GM18511 (cell line): Measurements from ENCODE around the gene SDHAF1.
"Not testable (repeated sequence)": the region's sequence is repeated elsewhere in the genome, so short reads cannot be mapped to it uniquely, and the experiment has no call there.

ENCODE experiments used
- ATAC-seq: cut with Tn5 transposase; IDR thresholded peaks from one replicate; pipeline ENCODE4 v1.9.1; 2021; ENCODE audit warnings: mild to moderate bottlenecking, moderate library complexity; ENCODE audit not compliant: unreplicated experiment

Gene SDHAF1, protein sequence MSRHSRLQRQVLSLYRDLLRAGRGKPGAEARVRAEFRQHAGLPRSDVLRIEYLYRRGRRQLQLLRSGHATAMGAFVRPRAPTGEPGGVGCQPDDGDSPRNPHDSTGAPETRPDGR

DNA sequence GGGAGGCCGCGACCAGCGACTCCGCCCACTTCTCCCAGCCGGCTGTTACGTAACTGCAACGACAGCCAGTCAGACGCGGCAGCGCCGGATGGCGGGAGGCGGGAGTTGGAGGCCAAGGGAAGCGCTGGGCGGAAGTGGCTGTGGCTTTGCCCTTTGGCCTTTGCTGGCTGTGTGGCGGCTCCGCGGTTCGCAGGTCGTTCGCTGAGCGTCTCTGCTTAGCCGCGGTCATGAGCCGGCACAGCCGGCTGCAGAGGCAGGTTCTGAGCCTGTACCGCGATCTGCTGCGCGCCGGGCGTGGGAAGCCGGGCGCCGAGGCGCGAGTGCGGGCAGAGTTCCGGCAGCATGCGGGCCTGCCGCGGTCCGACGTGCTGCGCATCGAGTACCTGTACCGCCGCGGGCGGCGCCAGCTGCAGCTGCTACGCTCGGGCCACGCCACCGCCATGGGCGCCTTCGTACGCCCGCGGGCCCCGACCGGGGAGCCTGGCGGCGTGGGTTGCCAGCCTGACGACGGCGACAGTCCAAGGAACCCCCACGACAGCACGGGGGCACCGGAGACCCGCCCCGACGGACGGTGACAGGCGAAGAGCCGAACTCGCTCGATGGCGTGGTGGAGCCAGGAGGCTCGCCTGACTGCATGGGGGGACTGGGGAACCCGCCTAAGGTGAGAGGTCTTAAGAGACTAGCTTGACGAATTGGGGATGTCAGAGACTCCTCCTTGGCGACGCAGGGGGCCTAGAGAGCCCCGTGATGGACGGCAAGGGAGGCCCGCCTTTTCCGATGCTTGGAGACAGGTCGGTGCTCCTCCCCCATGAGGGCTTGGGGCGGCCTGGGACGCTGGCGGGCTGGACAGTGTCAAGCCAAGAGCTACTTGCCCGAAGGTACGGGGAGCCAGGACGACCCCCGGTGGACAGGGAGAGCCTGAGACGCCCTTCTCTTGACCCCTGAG, at the start of gene SDHAF1:
Gene SDHAF1 (plus strand): TSS at position 141 of the 946 bp plus-strand sequence. CDS start 87 bp downstream, at position 228.
- peak; percentile 87 for ATAC-seq

DNA sequence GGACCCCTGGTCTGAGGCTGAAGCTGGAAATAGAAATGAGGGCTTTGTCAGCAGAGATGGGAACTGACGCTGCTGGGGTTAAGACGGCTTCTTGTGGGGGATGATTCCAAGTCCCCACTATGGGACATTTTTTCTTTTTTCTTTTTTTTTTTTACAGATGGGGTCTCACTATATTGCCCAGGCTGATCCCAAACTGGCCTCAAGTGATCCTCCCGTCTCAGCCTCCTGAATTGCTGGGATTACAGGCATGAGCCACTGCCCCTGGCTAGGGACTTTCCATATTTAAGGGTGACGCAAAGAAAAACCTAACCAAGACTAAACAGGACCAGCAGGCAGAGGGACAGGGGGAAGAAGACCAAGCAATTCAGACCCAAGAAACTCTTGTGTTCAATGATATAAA, 48.8 kb upstream of the SDHAF1 start:
- ATAC-seq, result no peak

- no peak for ATAC-seq
Measured at GRCh38 chr19:35949131-35949530, 45.9 kb upstream of the SDHAF1 start.

DNA sequence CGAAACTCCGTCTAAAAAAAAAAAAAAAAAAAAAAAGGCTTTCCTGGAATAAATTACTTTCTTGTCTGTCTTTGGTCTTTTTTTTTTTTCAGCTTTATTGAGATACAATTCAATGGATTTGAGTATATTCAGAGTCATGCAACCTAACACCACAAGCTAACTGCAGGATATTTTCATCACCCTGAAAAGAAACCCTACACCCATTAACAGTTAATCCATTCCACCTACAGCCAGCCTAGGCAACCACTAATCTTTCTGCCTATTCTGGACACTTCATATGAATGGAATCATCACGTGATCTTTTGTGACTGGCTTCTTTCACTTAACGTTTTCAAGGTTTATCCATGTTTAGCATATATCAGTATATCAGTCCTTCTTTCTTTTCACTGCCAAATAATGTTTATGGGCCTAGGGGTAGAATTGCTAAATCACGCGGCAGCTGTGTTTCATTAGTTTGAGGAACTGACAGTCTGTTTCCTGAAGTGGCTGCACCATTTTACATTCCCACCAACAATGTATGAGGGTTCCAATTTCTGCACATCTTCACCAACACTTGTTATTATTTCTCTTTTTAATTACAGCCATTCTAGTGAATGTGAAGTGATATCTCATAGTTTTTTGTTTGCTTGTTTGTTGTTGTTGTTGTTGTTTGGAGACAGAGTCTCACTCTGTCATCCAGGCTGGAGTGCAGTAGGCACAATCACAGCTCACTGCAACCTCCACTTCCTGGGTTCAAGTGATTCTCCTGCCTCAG, 38.9 kb upstream of the SDHAF1 start:
- ATAC-seq, result no peak

- not testable (repeated sequence) for ATAC-seq
Measured at GRCh38 chr19:35957411-35957810, 37.6 kb upstream of the SDHAF1 start.

DNA sequence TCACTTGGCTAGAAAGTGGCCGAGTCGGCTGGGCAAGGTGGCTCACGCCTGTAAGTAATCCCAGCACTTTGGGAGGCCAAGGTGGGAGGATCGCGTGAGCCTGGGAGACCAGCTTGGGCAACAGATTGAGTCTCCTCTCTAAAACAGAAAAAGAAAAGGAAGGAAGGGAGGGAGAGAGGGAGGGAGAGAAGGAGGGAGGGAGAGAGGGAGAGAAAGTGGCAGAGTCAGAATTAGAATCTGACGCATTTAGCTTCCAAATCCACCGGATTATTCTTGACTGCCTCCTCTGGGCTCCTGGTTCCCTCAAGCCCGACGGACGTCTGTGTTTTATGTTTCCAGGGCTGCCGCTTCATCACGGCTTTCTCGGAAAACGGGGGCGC, 36.3 kb upstream of the SDHAF1 start:
- no peak for ATAC-seq

DNA sequence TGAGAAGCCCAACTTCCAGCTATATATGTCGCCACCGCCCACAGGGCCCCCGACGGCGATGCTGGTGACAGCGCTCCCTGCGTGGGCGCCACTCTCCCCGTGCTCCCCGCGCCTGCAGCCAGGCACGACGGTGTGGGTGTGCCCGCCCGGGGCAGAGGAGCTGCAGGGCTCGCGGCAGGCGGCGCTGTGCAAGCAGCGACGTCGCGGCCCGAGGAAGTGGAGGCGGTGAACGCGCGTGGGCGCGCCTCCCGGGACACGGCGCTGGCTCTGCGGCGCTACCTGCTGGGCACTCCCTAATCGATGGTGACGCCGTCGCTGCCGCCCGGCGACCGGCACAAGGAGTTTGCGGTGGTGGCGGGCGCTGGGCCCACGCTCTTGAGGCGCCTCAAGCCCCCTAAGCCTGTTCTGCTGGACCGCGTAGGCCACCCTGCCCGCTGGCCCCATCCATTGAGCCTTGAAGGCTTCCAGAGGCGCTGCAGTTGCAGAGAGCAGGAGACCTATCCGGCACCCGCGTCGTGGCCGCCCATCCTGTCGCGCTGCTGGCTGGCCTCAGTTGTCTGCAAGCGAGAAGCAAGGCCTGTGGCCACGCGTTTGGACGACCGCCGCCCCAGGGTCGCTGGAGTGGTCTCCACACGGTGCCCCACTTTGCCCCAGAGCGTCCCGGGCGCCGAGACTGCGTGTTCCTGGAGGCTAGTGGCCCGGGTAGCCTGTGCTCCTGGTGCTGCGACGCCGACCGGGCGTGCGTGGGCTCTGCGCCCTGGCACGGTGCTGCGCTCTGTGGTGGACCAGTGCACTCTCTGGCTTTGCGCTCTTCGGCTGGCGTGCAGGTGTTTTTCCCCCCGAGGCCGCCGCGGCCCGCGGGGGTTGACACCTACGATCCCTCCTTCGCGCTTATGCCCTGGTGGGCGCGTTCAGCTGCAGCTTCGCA, 35.7 kb upstream of the SDHAF1 start:
- no peak for ATAC-seq

GRCh38 chr19:35959968-35960320, 35.0 kb upstream of the SDHAF1 start:
- ATAC-seq, result no peak

GRCh38 chr19:35960432-35960972, 34.5 kb upstream of the SDHAF1 start:
- ATAC-seq, result no peak

DNA sequence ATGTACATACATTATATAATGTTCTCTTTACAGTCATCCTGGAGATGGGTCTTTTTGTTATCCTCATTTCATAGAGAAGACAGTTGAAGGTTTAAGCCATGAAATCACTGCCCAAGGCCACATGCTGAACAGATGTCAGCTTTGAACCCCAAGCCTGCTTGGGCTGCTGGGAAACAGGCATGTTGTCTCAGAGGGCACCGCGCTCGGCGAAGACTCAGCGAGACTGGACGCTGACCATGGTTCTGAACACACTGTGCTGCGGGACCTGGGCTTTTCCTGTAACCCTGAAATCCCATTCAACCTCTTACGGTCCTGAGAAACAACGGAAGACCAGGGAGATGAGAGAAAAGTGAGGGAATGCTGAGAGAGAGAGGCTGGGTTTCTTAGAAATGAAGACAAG, 31.5 kb upstream of the SDHAF1 start:
- no peak for ATAC-seq

- ATAC-seq, result no peak
Measured at GRCh38 chr19:35966771-35967170, 28.2 kb upstream of the SDHAF1 start.

DNA sequence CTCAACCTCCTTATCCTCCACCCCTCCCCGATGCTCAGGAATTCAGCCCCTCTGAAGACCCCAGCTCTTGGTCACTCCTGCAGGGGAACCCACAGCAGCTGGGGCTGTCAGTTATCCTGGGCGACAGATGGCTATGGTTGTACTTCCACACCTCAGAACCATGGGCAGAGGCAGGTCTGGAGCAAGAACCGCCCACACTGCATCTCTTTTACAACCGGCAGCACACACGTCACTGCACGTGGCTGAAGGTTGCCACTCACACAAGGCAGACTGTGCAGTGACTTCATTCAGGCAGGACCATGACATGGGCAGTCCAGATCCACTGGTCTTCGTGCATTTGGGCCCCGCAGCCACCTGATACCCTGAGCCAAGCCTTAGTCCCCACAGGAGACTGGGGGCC, 21.5 kb upstream of the SDHAF1 start:
- no peak for ATAC-seq

- no peak for ATAC-seq
Measured at GRCh38 chr19:35975608-35976214, 19.3 kb upstream of the SDHAF1 start.

DNA sequence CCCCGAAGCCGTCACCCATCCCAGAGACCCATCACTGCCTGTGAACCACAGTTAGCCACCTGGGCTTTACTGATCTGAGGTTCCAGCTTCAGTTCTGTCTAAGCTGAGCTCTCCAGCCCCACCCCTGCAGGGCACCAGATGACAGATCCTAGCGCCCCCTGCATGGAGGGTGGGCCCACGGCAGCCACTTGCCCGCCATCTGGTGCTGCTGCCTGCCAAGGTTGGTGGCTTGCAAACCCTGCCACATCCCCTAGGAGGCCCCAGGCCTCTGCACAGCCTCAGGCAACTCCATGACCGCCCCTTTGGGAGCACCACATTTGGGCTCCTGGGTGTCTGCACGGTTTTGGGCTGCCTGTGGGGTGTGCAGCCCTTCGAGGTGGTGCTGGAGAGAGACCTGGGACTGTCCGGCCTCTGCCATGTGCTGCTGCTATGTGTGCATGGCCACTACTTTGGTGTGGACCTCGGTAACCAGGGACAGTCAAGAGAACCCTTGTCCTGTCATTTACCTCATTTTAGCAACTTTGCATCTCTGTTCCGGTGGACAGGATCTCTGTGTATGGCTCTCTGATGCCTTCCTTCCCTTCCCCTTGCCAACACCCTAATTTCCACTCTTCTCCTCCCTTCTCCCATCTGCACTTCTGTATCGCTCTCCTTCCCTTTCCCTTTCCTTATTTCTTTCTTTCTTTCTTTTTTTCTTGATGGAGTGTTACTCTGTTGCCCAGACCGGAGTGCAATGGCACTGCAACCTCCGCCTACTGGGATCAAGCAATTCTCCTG, 17.4 kb upstream of the SDHAF1 start:
- ATAC-seq, result no peak

DNA sequence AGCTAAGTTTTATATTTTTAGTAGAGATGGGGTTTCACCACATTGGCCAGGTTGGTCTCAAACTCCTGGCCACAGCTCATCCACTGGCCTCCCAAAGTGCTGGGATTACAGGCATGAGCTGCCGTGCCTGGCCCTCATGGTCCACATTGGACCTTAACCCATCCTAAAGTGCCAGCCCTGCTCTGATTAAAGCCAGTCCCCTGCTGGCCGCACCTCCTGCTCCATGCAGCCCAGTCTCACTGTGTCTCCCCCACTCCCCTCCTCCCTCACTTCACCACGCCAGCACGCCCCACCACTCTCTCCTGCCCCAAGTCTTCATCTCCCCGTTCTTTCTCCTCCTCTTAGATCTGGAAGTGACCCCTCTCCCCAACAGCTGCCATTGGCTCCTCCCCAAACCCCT, 16.7 kb upstream of the SDHAF1 start:
- no peak for ATAC-seq

DNA sequence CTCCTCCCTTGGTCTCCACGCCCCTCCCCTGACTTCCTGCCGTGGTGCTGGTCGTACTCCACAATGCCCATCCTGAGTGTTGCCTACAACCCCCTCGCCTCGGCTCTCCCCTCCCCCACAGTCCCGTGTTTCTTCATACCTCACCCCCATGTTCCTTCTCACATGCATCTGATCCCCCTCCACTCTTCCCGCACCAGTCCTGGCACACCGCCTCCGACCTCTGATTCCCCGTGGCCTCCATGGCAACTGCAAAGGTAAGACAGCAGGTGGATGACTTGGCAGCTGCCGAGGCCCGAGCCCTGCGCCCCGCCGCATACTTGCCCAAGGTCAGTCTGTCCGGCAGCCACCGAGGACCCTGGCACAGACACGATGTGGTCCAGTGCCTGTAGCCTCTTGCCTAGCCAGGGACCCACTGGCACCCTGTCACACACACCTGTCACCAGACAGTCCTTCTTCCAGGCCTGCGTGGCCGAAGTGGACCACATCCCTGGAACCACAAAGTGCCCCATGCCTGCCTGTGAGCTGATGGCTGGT, 16.1 kb upstream of the SDHAF1 start:
- no peak for ATAC-seq

GRCh38 chr19:35980997-35981396, 14.0 kb upstream of the SDHAF1 start:
- not testable (repeated sequence) for ATAC-seq

- ATAC-seq, result no peak
Measured at GRCh38 chr19:35983177-35983576, 11.8 kb upstream of the SDHAF1 start.

DNA sequence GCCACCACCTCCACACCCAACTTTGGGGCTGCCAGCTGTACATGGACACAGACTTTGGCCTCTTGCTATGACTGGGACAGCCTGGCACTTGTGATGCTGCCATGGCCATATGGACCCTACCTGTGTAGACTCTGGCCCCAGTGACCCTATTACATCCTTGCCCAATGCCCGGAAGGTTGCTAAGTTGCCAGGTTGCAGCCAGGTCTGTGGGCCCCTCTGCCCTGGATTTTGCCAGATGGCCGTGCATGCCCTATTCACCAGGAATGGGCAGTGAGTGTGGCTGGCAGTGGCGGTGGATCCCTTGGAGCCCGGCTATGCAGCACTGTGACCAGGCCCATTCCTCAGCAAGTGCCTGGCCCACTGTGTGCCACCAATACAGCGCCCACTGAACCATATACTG, 8.9 kb upstream of the SDHAF1 start:
- ATAC-seq, result no peak
